Transverse colon (tissue), 3 donors: Measurements from ENCODE around the gene RERG.

ENCODE experiments used
- POLR2A ChIP-seq: fragments of 450-650 bp; IDR thresholded peaks from one replicate; pipeline ENCODE4 v1.6.1; 2016; ENCODE audit warnings: antibody characterized with exemption, mild to moderate bottlenecking, moderate library complexity
- TF ChIP-seq, protein P1 (sequence below), 5 experiments: fragments of 200-600 bp in 3 of 5; fragments of 450-650 bp in 2 of 5; sonication (generic) in 3 of 5; IDR thresholded peaks; 1 replicate in 2 of 5; 2 replicates in 3 of 5; pipeline ENCODE4 v1.5.1; 2016 to 2017; ENCODE audit warnings: antibody characterized with exemption in 5 of 5, inconsistent platforms in 3 of 5, mild to moderate bottlenecking in 2 of 5, moderate library complexity in 1 of 5

- TF ChIP-seq, protein P1, sequence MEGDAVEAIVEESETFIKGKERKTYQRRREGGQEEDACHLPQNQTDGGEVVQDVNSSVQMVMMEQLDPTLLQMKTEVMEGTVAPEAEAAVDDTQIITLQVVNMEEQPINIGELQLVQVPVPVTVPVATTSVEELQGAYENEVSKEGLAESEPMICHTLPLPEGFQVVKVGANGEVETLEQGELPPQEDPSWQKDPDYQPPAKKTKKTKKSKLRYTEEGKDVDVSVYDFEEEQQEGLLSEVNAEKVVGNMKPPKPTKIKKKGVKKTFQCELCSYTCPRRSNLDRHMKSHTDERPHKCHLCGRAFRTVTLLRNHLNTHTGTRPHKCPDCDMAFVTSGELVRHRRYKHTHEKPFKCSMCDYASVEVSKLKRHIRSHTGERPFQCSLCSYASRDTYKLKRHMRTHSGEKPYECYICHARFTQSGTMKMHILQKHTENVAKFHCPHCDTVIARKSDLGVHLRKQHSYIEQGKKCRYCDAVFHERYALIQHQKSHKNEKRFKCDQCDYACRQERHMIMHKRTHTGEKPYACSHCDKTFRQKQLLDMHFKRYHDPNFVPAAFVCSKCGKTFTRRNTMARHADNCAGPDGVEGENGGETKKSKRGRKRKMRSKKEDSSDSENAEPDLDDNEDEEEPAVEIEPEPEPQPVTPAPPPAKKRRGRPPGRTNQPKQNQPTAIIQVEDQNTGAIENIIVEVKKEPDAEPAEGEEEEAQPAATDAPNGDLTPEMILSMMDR (IDR thresholded peaks at IDR 0.05), result no peak
- no peak for TF ChIP-seq POLR2A
Measured at GRCh38 chr12:15122344-15122743, 98.9 kb downstream of the RERG start.
